Measurements from ENCODE around the gene HHEX. TPM values are rescaled to one million over a fixed set of nuclear protein-coding genes. Genes with fewer than 3 reads are reported as not detected.
"Not testable (repeated sequence)": the region's sequence is repeated elsewhere in the genome, so short reads cannot be mapped to it uniquely, and the experiment has no call there.

HHEX gene
- 0.94 TPM for polyA plus RNA-seq (2013, experiment 1 of 2; ENCODE audit: insufficient read length)
- 0.68 TPM for polyA plus RNA-seq (2013, experiment 2 of 2; ENCODE audit: insufficient read length)

DNA sequence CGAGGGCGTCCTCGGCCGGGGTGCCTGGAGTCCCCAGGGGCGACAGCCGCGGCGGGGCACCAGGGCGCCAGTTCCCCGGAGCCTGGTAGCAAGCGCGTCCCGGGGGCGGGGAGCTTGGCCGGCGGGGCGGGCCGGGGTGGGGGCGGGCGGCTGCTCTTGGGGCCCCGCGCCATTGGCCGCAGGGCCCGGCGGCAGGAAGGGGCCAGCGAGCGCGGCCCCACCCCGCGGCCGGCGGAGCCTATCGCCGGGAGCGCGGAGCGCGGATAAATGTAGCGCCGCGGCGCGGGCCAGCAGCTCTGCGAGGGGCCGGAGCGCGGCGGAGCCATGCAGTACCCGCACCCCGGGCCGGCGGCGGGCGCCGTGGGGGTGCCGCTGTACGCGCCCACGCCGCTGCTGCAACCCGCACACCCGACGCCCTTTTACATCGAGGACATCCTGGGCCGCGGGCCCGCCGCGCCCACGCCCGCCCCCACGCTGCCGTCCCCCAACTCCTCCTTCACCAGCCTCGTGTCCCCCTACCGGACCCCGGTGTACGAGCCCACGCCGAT is at the start of gene HHEX:
Gene HHEX (plus strand): TSS at position 293 of the 548 bp plus-strand sequence. CDS start 32 bp downstream, at position 325.
- DNase-seq: peak; percentile 41

DNA sequence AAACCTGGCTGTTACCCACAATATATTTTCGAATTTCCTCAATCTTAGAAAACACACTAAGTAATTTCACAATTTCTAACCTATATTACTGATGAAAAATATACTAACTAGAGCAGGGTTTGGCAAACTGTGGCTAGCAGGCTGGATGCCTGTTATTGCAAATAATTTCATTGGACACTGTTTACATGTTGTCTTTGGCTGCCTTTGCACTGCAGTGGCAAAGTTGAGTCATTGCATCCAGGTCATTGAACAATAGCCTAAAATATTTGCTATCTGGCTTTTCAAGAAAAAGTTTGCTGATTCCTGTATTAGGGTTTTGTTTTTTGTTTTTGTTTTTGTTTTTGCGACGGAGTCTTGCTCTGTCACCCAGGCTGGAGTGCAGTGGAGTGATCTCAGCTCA is 49.6 kb upstream of the HHEX start:
- DNase-seq: peak; percentile 3

DNA sequence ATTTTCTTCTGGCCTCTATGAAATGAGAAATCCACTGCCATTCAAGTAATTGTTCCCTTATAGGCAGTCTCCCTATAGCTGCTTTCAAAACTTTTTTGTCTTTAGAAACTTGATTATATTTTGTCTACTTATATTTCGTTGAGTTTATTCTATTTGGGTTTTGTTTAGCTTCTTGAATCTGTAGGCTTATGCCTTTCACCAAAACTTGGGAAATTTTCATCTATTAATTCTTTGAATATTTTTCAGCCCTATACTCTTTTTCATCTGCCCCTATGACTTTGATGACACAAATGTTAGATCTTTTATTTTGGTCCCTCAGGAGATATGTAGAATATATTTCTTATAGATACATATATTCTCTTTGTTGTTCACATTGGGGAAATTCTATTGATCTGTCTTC is 48.3 kb upstream of the HHEX start:
- DNase-seq: no peak

DNA sequence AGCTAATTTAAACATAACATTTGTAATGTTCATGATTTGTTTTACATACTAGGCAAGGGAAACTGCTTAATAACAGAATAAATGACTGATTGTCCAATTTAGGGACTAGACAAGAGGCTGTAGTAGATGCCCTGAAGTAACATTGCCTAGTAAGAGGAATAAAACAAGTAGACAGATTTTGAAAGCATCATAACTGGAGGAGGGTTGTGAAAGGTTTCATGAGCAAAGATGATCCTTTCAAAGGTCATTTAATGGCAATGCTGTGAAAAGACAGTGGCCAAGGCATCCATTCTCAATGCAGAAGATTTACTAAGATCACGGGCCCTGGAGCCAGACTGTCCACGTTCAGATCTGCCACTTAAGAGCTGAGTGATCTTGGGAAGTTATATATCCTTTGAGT is 44.8 kb upstream of the HHEX start:
- DNase-seq: no peak

DNA sequence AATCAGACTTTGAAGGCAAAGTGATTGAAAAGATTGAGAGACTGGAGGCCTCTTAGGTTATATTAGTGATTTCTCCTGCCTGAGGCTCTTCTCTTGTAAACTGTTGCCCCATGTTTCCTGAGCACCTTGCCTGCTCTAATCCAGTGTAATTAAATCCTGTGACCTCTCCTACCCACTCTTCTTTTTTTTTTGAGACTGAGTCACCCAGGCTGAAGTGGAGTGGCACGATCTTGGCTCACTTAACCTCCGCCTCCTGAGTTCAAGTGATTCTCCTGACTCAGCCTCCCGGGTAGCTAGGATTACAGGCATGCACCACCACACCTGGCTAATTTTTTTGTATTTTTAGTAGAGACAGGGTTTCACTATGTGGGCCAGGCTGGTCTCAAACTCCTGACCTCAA is 38.9 kb upstream of the HHEX start:
- not testable (repeated sequence) for DNase-seq

DNA sequence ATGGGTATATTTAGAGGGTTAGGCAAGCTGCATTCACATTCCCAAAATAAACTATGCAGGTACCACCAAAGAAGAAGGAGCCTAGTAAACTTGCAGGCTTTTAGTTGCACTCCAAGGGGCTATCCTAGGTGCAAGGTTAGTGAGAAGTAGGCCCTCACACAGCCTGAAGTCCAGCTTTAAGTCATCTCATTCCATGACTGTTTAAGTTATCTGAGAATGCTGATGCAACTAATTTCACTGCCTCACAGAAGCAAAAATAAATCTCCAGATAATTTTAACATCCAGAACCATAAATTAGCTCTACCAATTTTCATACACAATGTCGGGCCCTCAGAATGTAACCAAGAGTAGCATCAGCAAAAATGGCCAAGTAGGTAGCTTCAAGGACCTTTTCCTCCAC is 34.3 kb upstream of the HHEX start:
- no peak for DNase-seq

DNA sequence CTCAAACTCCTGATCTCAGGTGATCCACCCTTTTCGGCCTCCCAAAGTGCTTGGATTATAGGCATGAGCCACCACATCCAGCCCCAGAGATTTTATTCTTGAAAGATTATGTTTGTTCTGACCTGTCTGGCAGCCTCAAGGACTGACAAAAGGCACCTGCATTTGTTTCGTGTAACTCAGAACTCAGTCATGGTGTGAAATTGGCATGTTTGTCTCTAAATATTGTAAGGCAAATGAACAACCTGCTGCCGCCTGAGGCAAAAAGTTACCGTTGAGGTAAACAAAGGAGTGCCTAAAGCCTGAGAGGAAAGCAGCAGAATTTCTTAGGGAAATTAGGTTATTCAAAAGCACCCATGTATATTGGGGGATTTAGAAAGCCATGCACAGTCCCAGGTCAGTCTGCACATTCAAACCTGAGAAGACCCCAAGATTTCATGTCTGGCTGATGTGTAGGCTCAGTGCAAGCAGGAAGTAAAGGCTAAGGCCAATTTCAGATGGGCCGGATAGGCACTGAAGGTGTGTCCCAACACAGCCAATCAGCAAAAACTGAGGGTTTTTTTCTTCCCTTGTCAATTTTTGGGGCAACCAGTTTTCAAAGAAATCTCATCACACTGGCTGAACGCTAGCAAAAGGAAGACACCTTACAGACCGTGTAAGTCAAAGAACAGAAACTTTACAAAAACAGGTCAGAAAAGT is 33.3 kb upstream of the HHEX start:
- no peak for DNase-seq

DNA sequence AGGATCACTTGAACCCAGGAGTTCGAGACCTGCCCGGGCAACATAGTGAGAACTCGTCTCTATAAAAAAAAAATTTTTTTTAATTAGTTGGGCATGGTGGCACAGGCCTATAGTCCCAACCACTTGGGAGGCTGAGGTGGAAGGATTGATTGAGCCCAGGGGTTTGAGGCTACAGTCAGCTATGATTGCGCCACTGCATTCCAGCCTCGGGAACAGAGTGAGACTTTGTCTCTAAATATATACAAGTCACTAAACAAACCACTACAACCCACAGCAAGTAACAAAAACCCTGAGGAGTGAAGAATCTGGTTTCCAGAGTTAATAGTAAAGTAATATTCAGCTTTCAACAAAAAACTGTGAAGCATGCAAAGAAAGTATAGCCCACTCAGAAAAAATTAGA is 32.7 kb upstream of the HHEX start:
- no peak for DNase-seq

DNA sequence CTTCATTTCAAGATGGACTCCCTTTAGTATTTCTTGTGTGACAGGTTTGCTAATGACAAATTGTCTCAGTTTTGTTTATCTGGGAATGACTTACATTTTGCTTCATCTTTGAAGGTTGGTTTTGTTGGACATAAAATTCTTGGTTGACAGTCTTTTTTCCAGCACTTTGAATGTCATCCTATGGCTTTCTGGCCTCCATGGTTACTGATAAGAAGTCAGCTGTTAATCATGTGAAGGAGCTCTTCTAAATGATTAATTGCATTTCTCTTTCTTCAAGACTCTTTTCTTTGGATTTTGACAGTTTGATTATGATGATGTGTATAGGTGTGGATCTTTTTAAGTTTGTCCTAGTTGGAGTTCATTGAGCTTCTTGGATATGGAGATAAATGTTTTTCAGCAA is 26.9 kb upstream of the HHEX start:
- no peak for DNase-seq

DNA sequence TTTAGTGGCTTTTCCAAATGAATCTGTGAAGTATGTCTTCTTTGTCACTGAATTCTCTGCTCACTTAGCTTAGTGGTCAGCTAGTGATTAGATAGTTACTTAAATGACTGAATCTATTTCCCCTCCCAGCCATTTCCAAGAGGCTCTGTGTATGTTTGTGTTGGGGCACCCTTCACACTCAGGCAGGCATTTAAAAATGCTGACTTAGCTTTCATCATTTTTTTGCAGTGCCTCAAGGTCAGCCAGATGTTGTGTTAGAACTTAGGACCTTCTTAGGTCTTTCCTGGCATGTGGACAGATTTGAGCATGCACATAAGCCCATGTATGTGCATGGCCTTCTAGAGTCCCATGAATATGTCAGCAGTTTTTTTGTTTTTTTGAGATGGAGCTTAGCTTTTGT is 25.4 kb upstream of the HHEX start:
- DNase-seq: no peak

DNA sequence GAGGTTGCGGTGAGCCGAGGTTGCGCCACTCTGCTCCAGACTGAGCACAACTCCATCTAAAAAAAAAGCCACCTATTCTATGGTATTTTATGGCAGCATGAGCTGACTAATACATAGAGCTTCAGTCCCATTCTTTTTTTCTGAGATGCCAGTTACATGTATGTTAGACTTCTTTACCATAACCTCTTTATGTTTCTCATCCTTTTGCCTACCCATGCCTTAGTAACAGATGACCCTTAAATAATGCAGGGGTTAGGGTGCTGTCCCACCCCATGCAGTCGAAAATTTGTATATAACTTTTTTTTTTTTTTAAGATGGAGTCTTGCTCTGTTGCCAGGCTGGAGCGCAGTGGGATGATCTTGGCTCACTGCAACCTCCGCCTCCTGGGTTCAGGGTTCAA is 22.7 kb upstream of the HHEX start:
- DNase-seq: no peak

DNA sequence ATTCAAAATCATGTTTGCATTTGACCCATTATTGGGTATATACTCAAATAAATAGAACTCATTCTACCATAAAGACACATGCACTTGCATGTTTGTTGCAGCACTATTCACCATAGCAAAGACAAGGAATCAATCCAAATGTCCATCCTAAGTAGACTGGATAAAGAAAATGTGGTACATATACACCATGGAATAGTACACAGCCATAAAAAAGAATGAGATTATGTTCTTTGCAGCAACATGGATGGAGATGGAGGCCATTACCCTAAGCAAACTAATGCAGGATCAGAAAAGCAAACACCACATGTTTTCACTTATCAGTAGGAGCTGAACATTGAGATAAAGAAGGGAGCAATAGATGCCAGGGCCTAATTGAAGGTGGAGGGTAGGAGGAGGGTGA is 12.0 kb upstream of the HHEX start:
- DNase-seq: no peak

DNA sequence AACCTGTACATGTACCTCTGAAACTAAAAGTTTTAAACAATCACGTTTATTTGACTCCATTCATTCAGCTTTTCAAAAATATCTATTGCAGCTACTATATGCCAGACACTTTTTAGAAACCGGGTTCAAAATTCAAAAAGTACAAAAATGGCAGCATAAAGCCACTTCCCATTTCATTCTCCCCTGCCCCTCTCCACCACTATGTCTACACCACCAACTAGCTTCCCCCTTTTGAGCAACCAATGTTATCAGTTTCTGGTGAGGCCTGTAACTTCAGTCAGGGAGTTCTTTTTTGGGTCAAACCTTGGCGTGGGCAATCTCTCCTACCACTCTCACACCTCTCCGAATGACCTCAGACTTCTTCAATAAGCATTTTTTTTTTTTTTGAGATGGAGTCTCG is 11.5 kb upstream of the HHEX start:
- no peak for DNase-seq

DNA sequence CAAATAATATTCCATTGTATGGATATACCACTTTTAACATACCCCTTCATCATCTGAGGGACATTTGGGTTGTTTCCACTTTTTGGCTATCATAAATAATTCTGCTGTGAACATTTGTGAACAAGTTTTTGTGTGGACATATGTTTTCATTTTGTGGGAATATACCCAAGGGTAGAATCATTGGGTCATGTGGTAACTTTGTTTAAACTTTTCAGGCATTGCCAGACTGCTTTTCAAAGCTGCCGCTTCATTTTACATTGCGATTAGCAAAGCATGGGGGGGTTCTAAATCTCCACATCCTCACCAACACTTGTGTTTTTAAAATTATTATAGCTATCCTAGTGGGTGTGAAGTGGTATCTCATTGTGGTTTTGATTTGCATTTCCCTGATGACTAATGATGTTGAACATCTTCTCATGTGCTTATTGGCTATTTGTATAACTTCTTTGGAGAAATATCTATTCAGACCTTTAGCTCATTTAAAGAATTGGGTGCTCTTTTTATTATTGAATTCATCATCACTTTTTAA is 8.4 kb upstream of the HHEX start:
- DNase-seq: no peak

DNA sequence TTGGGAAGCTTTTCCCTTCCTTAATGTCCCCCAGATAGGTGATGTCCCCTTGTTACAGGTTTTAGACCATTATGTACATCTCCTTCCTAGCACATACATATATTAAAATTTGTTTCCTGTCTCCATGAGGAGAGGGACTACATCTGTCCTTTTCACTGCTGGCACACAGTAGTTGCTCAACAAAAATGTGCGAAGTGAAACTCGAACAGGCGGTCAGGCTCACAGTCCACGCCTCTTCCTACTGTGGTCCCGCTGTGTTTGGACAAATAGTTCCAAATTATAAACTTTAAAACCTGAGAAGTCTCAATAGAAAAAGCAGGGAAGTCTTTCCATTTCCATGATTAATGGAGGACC is 1.2 kb upstream of the HHEX start:
- no peak for DNase-seq

DNA sequence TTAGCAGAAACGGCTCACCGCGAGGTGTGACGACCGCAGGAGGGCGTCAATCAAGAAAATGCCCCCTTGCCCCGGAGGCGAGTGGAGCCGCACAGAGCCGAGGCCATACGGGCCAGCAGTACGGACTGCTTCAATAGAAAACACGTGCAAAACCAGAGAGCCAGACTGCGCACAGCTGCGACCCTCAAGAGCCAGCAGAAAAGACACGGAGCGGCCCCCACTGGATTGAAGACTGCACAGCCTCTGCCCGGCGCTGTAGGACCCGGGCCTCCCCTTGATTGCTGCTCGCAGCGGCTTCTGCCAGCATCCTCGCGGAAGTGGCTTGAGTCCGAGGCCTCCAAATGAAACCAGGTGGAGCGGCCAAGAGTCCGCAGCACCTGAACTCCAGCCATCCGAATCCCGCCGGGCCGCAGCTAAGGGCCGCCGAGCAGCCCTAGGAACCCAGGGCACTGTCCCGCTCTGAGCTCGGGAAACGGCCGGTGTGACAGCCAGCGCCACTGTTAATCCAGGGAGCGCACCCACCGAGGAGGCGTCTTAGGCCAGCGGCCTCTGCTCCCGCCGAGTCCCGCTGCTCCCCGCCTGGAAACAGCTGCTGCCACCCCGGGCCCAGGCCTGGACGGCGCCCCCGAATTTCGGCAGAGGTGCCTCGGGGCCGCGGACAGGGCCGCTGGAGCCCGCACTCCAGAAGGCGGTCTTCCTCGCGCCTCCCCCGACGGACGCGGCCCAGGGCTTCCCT is 660 bp upstream of the HHEX start:
- no peak for DNase-seq

DNA sequence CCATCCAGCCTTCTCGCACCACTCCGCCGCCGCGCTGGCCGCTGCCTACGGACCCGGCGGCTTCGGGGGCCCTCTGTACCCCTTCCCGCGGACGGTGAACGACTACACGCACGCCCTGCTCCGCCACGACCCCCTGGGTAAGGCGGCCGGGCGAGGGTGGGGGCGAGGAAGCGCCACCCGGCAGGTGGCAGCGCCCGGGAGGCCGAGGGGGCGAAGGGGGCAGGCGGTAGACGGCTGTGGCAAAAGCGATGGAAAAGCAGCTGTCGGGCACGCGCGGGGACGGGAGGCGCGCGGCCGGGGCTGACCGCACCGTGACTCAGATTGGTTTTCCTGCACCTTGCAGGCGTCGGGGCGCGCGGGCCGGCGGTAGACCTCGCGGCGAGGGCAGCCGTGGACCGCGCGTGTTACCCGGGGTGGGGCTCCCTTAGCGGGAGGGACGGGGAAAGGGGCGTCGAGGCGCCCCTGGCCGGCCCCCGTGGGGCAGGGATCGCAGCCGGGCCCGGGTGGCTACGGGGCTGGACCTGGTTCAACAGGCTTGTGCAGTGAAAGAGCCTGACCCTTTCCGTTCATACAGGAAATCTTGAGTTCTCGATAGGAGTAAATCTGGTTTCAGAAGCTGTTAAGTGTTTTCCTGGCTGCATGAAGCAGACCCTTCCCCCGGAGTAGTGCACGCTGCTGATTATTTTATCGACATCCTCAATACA is 608 bp downstream of the HHEX start:
- peak; percentile 21 for DNase-seq

DNA sequence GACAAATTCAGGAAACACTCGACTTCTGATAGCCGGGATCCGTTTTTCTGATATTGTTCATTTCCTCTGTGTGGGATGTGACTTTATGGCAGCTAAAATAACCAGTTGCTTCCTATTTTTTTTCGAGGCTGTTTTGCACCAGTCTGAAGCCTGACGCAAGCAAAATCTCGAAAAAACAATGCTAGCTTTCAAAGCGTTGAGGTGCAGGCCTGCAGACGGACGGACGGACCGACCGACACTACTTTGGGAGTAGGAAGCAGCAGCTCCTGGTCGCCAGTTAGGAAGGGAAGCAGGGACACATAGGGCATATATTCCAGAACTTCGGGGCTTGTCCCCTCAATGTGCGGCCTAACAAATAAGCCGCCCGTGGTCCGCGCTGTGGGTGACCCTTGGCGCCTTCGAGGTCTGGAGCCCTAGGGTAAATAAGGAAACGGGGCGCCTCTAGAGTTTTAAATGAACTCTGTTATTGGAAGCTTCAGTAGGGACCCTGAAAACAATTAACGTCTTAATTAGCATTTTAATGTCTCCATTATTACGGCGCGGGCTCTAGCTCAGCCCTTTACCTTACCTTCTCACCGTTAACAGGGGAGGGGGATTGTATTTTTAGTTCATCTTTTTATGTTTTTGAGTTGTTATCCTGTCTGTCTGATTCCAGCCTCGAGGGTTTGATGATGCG is 1.3 kb downstream of the HHEX start:
- DNase-seq: no peak

DNA sequence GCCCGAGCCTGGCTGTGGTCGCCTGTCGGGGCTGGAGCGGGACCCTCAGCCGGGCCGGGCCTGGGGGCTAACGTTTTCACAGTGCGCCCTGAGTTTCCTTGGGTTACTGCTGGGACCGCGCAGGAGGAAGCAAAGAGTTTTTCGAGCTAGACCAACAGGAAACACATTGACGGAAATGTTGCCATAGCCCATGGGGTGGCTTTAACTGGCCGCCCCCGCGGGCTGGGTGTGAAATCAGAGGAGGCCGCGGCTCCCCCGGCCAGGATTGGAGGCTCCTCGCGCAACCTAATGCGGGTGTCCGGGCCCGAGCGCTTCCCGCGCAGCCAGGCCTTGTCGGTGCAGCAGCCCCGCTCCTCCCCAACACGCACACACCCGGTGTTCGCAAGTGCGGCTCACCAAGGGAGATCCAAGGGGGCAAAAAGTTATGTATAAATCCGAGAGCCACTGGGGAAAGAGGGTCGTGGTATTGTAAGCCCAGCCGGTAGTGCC is 1.9 kb downstream of the HHEX start:
- no peak for DNase-seq

DNA sequence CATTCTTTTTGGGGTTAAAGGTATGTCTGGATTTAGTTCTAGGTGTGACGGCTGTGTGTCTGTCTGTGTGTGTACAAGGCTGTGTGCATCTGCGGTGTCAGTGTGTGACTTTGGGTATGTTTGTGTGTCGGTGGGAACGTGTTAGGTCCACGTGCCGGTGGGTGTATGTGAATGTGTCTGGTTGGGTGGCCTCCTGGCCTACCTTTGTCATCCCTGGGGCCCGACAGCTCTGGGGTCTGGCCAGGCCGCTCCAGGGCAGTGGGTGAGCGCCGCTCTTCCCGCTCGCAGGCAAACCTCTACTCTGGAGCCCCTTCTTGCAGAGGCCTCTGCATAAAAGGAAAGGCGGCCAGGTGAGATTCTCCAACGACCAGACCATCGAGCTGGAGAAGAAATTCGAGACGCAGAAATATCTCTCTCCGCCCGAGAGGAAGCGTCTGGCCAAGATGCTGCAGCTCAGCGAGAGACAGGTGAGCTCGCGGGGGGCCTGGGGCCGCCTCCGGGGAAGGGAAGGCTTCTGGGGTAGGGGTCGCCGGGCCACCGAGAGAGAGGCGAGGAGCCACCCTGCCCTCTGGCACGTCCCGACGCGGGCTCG is 2.4 kb downstream of the HHEX start:
- DNase-seq: no peak

DNA sequence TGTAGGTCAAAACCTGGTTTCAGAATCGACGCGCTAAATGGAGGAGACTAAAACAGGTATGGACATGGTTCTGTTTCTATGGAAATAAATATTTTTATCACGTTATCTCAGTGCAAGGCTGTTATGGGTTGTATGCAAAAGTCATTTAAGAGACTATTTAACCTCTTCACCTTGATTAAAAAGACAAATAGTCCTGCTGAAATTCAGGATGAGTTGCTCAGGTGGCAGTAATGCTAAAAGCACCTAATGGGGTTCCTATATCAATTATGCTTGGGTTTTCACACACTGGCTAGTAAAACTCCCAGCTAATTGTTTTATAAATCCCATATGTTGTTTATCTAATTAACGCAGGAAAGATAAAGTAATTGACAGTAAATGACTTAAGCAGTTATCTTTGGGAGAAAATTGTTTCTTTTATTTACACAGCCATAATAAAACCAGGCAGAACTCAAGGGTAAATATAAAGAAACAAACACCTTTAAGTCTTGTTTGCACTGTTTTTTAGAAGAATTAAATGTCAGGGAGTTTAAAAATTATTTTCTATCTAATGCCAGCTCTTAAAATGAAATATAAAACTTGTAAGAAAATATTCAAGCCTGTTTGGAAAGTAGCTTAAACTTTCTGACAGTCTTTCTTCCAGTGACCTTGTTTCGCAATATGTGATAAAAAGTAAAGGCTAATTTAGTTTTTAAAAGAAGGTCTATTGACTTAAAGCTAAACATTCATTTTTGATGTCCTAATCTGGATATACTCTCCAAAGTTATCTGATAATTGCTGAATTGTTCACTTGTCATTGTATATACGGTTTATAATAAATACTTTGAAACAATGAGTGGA is 3.2 kb downstream of the HHEX start:
- no peak for DNase-seq

Data from fibroblast of skin of abdomen (primary cell).